ENCODE measurements around the gene HTRA1.

The HTRA1 gene

DNA sequence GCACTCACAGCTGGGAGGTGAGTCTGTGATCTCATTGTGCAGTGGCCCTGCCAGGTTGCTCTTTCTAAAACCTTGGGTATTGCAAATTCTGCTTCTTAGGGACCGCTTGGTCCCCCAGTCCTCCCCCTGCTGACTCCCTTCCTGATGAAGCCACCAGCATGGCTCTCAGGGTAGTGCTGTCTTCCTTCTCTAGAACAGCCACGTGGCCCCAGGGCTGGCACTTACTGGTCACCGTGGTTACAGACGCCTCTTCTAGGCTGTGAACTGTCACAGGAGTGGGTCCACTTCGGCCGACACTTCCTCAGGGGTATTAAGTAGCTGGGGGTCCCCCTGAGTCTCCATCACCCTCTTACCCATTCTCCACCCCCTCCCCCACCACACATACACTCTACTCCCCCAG, 2.7 kb upstream of the HTRA1 start:
- H2BK5ac ChIP-seq (ENCODE audit: low read length), result no peak overlapping the region
- no peak overlapping the region for H2BK15ac ChIP-seq (ENCODE audit: low read length)
- H3K23ac ChIP-seq (ENCODE audit: low read depth, low read length, poor library complexity), result no peak overlapping the region
- no peak overlapping the region for H3K4ac ChIP-seq (ENCODE audit: low read length)
- H2BK120ac ChIP-seq (ENCODE audit: low read depth, low read length), result no peak overlapping the region
- no peak overlapping the region for H2BK12ac ChIP-seq (ENCODE audit: low read length)
- H3K4me2 ChIP-seq (ENCODE audit: insufficient read depth, low read length, poor library complexity, severe bottlenecking), result no peak overlapping the region
- peaks cover 7 to 27% of the 10 kb centered on the region in 2 donors for H3K4me1 ChIP-seq (ENCODE audit: control insufficient read depth in 2 of 2, insufficient read depth in 1 of 2, low read depth in 1 of 2, low read length in 2 of 2)
- H3K14ac ChIP-seq (ENCODE audit: low read length), result no peak overlapping the region
- H3K79me1 ChIP-seq (ENCODE audit: low read depth, low read length), result no peaks in the 10 kb centered on the region
- H3K36me3 ChIP-seq (replicated peaks in 1 of 2; ENCODE audit: control insufficient read depth in 2 of 2, insufficient read depth in 2 of 2, low read length in 2 of 2), result no peaks in the 10 kb centered on the region
- no peak overlapping the region for H3K9ac ChIP-seq (ENCODE audit: low read depth, low read length, poor library complexity)
- no peak overlapping the region for H2AFZ ChIP-seq (ENCODE audit: low read length)
- H4K91ac ChIP-seq (ENCODE audit: low read depth, low read length, poor library complexity), result no peak overlapping the region
- no peak overlapping the region for H3K4me3 ChIP-seq (ENCODE audit: low read length in 2 of 2)
- H3K9me3 ChIP-seq (replicated peaks in 1 of 2; ENCODE audit: control insufficient read depth in 2 of 2, insufficient read depth in 1 of 2, low read depth in 1 of 2, low read length in 2 of 2), result no peaks in the 10 kb centered on the region
- H3K27ac ChIP-seq (replicated peaks; ENCODE audit: low read length), result no peak overlapping the region
- peak overlapping the region; percentile 61 for H2AK5ac ChIP-seq (ENCODE audit: low read depth, low read length)
- H3K27me3 ChIP-seq (ENCODE audit: control insufficient read depth in 3 of 3, insufficient read depth in 3 of 3, low read depth in 1 of 3, low read length in 3 of 3), result peaks cover 11 to 46% (median 14%) of the 10 kb centered on the region in 3 experiments
- WGBS, 2 donors (ENCODE audit: extremely low coverage in 2 of 2, insufficient read length in 2 of 2, insufficient replicate concordance in 1 of 2), result no CpG with 5 or more reads among the region's 6 CpGs
- H4K8ac ChIP-seq (ENCODE audit: low read depth, low read length), result no peak overlapping the region
- no peak overlapping the region for H3K18ac ChIP-seq (ENCODE audit: low read length)
- DNase-seq (ENCODE audit: low spot score), result no peak

DNA sequence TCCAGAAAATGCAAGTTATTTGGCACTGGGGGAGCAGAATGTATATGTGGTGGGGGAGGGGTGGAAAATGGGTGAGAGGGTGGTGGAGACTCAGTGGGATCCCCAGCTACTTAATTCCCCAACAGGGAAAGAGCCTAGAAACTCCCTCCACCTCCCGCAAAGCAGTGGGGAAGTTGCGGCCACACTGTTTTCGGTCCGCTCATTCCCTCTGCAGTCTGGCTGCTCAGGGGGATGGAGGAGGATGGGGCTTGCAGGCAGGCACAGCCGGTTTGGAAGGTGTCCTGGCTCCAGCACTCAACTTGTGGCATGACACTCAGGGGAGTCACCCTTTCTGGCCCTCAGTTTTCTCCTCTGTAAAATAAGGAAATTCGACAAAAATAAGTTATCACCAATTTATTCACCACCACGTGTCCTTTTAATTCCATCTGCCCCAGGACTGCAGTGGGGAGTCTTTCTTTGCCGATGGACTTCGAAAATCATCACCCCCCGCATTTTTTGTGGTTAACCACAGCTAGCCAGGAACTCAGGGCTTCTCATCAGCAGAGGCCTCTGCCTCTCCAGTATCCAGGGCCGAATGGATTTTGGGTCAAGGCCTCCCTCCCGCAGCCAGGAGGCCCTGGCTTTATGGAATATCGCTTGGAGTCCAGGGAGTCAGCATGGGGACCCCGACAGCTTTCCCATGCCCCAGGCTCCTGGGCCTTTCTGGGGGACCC, 1.6 kb upstream of the HTRA1 start:
- Histone ChIP-seq H3K18ac (ENCODE audit: low read length) (no peak overlapping the region), H4K8ac (ENCODE audit: low read depth, low read length) (no peak overlapping the region), H2AFZ (ENCODE audit: low read length) (peak overlapping the region; percentile 24), H3K9ac (ENCODE audit: low read depth, low read length, poor library complexity) (no peak overlapping the region), H2AK5ac (ENCODE audit: low read depth, low read length) (peak overlapping the region; percentile 11), H3K14ac (ENCODE audit: low read length) (no peak overlapping the region), H3K27ac (replicated peaks; ENCODE audit: low read length) (no peak overlapping the region), H3K79me1 (ENCODE audit: low read depth, low read length) (no peaks in the 10 kb centered on the region), H2BK12ac (ENCODE audit: low read length) (no peak overlapping the region), H3K4me2 (ENCODE audit: insufficient read depth, low read length, poor library complexity, severe bottlenecking) (no peak overlapping the region), H3K23ac (ENCODE audit: low read depth, low read length, poor library complexity) (no peak overlapping the region), H3K4me1 (ENCODE audit: control insufficient read depth in 2 of 2, insufficient read depth in 1 of 2, low read depth in 1 of 2, low read length in 2 of 2) (peaks cover 7 to 25% of the 10 kb centered on the region in 2 donors), H3K4me3 (ENCODE audit: low read length in 2 of 2) (no peak overlapping the region), H3K36me3 (replicated peaks in 1 of 2; ENCODE audit: control insufficient read depth in 2 of 2, insufficient read depth in 2 of 2, low read length in 2 of 2) (no peaks in the 10 kb centered on the region), H3K27me3 (ENCODE audit: control insufficient read depth in 3 of 3, insufficient read depth in 3 of 3, low read depth in 1 of 3, low read length in 3 of 3) (peaks cover 11 to 56% (median 14%) of the 10 kb centered on the region in 3 experiments), H2BK15ac (ENCODE audit: low read length) (no peak overlapping the region), H3K9me3 (replicated peaks in 1 of 2; ENCODE audit: control insufficient read depth in 2 of 2, insufficient read depth in 1 of 2, low read depth in 1 of 2, low read length in 2 of 2) (no peaks in the 10 kb centered on the region), H4K91ac (ENCODE audit: low read depth, low read length, poor library complexity) (no peak overlapping the region), H2BK5ac (ENCODE audit: low read length) (no peak overlapping the region), H2BK120ac (ENCODE audit: low read depth, low read length) (no peak overlapping the region), H3K4ac (ENCODE audit: low read length) (no peak overlapping the region)
- no peak for DNase-seq (ENCODE audit: low spot score)
- no CpG with 5 or more reads among the region's 14 CpGs for WGBS, 2 donors (ENCODE audit: extremely low coverage in 2 of 2, insufficient read length in 2 of 2, insufficient replicate concordance in 1 of 2)

DNA sequence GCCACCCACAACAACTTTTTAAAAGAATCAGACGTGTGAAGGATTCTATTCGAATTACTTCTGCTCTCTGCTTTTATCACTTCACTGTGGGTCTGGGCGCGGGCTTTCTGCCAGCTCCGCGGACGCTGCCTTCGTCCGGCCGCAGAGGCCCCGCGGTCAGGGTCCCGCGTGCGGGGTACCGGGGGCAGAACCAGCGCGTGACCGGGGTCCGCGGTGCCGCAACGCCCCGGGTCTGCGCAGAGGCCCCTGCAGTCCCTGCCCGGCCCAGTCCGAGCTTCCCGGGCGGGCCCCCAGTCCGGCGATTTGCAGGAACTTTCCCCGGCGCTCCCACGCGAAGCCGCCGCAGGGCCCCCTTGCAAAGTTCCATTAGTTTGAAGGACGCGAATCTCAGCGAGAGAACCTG, 461 bp upstream of the HTRA1 start:
- no peaks in the 10 kb centered on the region for H3K79me1 ChIP-seq (ENCODE audit: low read depth, low read length)
- H4K8ac ChIP-seq (ENCODE audit: low read depth, low read length), result no peak overlapping the region
- H2BK15ac ChIP-seq (ENCODE audit: low read length), result no peak overlapping the region
- DNase-seq (ENCODE audit: low spot score), result no peak
- no peaks in the 10 kb centered on the region for H3K36me3 ChIP-seq (replicated peaks in 1 of 2; ENCODE audit: control insufficient read depth in 2 of 2, insufficient read depth in 2 of 2, low read length in 2 of 2)
- peak overlapping the region; percentile 73 for H3K4me2 ChIP-seq (ENCODE audit: insufficient read depth, low read length, poor library complexity, severe bottlenecking)
- peak overlapping the region; percentile 53 for H3K23ac ChIP-seq (ENCODE audit: low read depth, low read length, poor library complexity)
- peaks cover 11 to 59% (median 14%) of the 10 kb centered on the region in 3 experiments for H3K27me3 ChIP-seq (ENCODE audit: control insufficient read depth in 3 of 3, insufficient read depth in 3 of 3, low read depth in 1 of 3, low read length in 3 of 3)
- no peak overlapping the region for H2BK120ac ChIP-seq (ENCODE audit: low read depth, low read length)
- no peak overlapping the region for H3K14ac ChIP-seq (ENCODE audit: low read length)
- peak overlapping the region; percentile 98 for H2AFZ ChIP-seq (ENCODE audit: low read length)
- H2AK5ac ChIP-seq (ENCODE audit: low read depth, low read length), result peak overlapping the region; percentile 39
- no peak overlapping the region for H2BK5ac ChIP-seq (ENCODE audit: low read length)
- H3K9ac ChIP-seq (ENCODE audit: low read depth, low read length, poor library complexity), result peak overlapping the region; percentile 10
- WGBS, 2 donors (ENCODE audit: extremely low coverage in 2 of 2, insufficient read length in 2 of 2, insufficient replicate concordance in 1 of 2), result no CpG with 5 or more reads among the region's 40 CpGs
- H3K9me3 ChIP-seq (replicated peaks in 1 of 2; ENCODE audit: control insufficient read depth in 2 of 2, insufficient read depth in 1 of 2, low read depth in 1 of 2, low read length in 2 of 2), result no peaks in the 10 kb centered on the region
- H3K4me3 ChIP-seq (ENCODE audit: low read length in 2 of 2), result peak overlapping the region; percentile 67 to 74
- no peak overlapping the region for H2BK12ac ChIP-seq (ENCODE audit: low read length)
- no peak overlapping the region for H4K91ac ChIP-seq (ENCODE audit: low read depth, low read length, poor library complexity)
- peaks cover 7 to 25% of the 10 kb centered on the region in 2 donors for H3K4me1 ChIP-seq (ENCODE audit: control insufficient read depth in 2 of 2, insufficient read depth in 1 of 2, low read depth in 1 of 2, low read length in 2 of 2)
- peak overlapping the region; percentile 67 for H3K18ac ChIP-seq (ENCODE audit: low read length)
- no peak overlapping the region for H3K27ac ChIP-seq (replicated peaks; ENCODE audit: low read length)
- no peak overlapping the region for H3K4ac ChIP-seq (ENCODE audit: low read length)

DNA sequence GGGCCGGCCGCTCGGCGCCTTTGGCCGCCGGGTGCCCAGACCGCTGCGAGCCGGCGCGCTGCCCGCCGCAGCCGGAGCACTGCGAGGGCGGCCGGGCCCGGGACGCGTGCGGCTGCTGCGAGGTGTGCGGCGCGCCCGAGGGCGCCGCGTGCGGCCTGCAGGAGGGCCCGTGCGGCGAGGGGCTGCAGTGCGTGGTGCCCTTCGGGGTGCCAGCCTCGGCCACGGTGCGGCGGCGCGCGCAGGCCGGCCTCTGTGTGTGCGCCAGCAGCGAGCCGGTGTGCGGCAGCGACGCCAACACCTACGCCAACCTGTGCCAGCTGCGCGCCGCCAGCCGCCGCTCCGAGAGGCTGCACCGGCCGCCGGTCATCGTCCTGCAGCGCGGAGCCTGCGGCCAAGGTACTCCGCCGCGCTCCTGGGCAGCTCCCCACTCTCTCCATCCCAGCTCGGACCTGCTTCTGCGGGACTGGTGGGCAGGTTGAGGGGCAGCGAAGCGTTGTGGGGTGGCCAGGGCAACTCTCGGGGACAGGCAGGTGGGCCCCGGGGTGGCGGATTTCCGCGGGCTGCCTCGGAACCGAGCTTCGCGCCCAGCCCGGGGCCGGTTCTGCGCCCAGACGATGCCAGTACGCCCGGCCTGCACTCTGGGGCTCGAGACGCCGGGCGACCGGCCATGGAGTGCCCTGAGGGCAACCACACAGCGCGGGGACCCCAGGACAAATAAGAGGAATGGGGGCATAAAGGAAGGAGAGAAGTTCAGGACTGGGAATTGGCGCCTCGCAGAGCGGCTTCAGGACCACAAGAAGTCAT, 578 bp downstream of the HTRA1 start:
- H4K8ac ChIP-seq (ENCODE audit: low read depth, low read length), result no peak overlapping the region
- H3K27ac ChIP-seq (replicated peaks; ENCODE audit: low read length), result no peak overlapping the region
- no CpG with 5 or more reads among the region's 95 CpGs for WGBS, 2 donors (ENCODE audit: extremely low coverage in 2 of 2, insufficient read length in 2 of 2, insufficient replicate concordance in 1 of 2)
- no peak overlapping the region for H2BK120ac ChIP-seq (ENCODE audit: low read depth, low read length)
- H4K91ac ChIP-seq (ENCODE audit: low read depth, low read length, poor library complexity), result no peak overlapping the region
- no peaks in the 10 kb centered on the region for H3K79me1 ChIP-seq (ENCODE audit: low read depth, low read length)
- no peak overlapping the region for H3K14ac ChIP-seq (ENCODE audit: low read length)
- no peak overlapping the region for H2BK12ac ChIP-seq (ENCODE audit: low read length)
- peaks cover 7 to 23% of the 10 kb centered on the region in 2 donors for H3K4me1 ChIP-seq (ENCODE audit: control insufficient read depth in 2 of 2, insufficient read depth in 1 of 2, low read depth in 1 of 2, low read length in 2 of 2)
- H3K4me2 ChIP-seq (ENCODE audit: insufficient read depth, low read length, poor library complexity, severe bottlenecking), result peak overlapping the region; percentile 99
- DNase-seq (ENCODE audit: low spot score), result no peak
- H3K18ac ChIP-seq (ENCODE audit: low read length), result peak overlapping the region; percentile 29
- peak overlapping the region; percentile 89 for H3K9ac ChIP-seq (ENCODE audit: low read depth, low read length, poor library complexity)
- peak overlapping the region; percentile 98 for H2AFZ ChIP-seq (ENCODE audit: low read length)
- H3K27me3 ChIP-seq (ENCODE audit: control insufficient read depth in 3 of 3, insufficient read depth in 3 of 3, low read depth in 1 of 3, low read length in 3 of 3), result peaks cover 11 to 59% (median 14%) of the 10 kb centered on the region in 3 experiments
- H3K4ac ChIP-seq (ENCODE audit: low read length), result no peak overlapping the region
- peak overlapping the region; percentile 67 to 82 for H3K4me3 ChIP-seq (ENCODE audit: low read length in 2 of 2)
- H3K23ac ChIP-seq (ENCODE audit: low read depth, low read length, poor library complexity), result peak overlapping the region; percentile 22
- no peaks in the 10 kb centered on the region for H3K36me3 ChIP-seq (replicated peaks in 1 of 2; ENCODE audit: control insufficient read depth in 2 of 2, insufficient read depth in 2 of 2, low read length in 2 of 2)
- no peak overlapping the region for H2BK15ac ChIP-seq (ENCODE audit: low read length)
- peak overlapping the region; percentile 79 for H2AK5ac ChIP-seq (ENCODE audit: low read depth, low read length)
- H3K9me3 ChIP-seq (replicated peaks in 1 of 2; ENCODE audit: control insufficient read depth in 2 of 2, insufficient read depth in 1 of 2, low read depth in 1 of 2, low read length in 2 of 2), result no peaks in the 10 kb centered on the region
- H2BK5ac ChIP-seq (ENCODE audit: low read length), result no peak overlapping the region
